HG03457 (cell line): Measurements from ENCODE around the gene ALDH7A1.

ENCODE experiments used
- ATAC-seq: cut with Tn5 transposase; IDR thresholded peaks from one replicate; pipeline ENCODE4 v1.9.1; 2021; ENCODE audit warnings: moderate number of reproducible peaks; ENCODE audit not compliant: unreplicated experiment

ALDH7A1 gene

GRCh38 chr5:126512451-126512850 is 82.6 kb downstream of the ALDH7A1 start:
- ATAC-seq, result no peak

DNA sequence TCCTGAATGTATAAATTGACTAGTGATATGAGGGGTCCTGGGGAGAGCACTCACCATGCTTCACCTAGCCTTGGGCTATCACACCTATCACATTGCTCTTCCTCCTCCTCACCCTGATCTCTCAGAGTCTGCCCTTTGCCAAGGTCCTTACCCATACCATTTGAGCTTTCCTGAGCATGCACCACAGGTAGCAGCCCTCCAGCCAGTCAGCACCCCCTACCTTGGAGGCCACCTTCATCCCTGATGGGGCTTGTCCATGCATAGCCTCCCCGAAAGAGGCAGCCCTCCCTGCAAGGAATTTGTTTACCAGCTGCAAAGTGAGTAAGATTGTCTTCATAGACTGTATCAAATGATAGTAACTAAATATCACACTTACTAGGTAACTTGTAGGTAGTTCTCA is 83.1 kb downstream of the ALDH7A1 start:
- no peak for ATAC-seq

DNA sequence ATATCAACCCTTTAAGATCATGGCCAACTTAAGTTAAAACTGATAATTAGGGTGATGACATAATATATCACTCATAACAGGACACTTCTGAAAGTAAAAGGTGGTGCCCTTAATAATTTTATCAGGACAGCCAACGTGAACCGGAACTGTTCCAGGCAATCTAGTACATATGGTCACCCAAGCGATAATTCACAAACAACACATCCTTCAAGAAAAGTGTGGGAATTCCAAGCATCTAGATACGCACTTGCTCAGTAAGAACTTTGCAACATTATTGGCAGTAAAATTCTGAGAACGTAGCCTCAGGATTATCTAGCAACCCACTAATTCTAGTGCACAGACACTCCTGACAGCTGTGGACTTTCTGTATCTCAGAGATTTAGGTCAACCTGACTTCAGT is 85.7 kb downstream of the ALDH7A1 start:
- ATAC-seq, result no peak

DNA sequence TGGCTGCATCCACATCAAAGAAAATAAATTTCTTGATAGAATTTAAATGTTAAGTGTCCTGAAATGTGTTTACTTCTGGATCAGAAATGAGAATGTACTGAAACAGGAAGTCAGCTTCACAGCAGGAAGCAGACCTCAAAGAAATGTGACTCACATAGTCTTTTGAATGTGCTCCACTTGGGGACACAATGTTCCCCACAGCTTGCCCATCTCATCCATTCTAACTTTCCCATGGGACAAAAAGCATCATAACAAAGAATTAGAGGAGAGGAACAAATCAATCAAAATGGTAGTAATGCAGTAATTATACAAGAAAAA is 86.1 kb downstream of the ALDH7A1 start:
- ATAC-seq, result no peak

GRCh38 chr5:126508251-126508961 is 86.6 kb downstream of the ALDH7A1 start:
- ATAC-seq, result no peak

GRCh38 chr5:126506079-126506478 is 88.9 kb downstream of the ALDH7A1 start:
- no peak for ATAC-seq

DNA sequence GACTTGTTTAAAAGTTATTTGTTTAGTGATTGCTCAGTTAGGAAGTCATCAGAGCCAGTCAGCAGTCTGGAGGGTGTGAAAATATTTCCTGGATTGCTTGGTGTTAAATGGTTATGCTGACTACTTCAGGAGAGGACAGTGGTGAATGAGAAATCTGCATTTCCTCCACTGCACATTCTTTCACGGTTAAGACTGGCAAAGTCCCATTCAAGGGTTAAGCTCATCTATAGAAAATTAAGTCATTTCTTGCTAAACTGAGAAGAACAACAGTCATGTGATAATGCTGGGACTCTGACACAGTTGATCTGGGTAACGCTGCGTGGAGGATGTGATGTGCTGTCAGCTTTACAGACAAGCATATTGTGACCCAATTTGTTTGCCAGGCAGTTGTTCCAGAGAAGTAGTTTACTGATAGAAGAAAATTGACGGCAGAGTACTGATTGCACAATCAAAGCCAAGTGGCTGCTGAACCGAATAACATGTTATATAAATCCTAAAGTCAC is 91.4 kb downstream of the ALDH7A1 start:
- ATAC-seq, result no peak

DNA sequence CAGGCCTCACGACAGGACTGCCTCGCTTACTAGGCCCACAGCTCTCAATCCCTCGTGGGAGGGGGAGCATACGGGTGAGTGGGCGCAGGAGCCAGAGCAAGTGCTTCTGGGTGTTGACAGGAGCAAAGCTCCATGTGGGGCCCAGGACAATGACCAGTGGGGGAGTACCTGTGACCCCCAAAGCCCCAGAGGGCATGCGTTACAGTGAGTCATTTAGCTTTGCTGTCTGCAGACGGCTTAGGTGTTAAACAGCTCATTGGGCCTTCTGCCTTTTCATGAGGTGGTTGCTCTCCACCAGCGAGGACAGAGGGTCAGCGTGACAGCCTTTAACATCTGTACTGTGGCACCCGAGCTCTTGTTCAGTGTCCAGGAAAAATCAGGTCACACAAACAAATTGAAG is 93.6 kb downstream of the ALDH7A1 start:
- no peak for ATAC-seq

DNA sequence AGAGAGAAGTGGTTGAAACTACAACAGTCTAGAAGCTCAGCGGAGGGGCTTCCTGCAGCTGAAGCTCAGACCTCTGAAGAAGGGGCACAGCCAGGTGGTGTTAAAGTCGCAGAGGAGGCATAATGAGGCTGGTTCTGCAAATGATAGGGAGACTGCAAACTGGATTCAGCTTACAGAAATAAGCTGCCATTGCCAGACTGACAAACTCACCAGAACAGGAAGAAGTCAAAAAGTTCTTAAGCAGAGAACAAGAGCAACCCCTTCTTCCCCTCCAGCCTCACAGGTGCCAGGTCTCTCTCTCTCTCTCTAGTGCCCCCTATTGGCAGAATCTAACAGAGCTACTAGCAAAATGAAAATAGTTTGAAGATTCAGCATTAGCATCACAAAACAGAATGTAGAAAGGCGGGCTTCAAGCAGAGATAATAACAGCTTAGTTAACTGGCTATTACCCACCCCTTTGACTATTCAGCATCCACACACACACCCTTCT is 95.1 kb downstream of the ALDH7A1 start:
- ATAC-seq, result no peak

- no peak for ATAC-seq
These were observed 95.7 kb downstream of the ALDH7A1 start for GRCh38 chr5:126499278-126499677.

DNA sequence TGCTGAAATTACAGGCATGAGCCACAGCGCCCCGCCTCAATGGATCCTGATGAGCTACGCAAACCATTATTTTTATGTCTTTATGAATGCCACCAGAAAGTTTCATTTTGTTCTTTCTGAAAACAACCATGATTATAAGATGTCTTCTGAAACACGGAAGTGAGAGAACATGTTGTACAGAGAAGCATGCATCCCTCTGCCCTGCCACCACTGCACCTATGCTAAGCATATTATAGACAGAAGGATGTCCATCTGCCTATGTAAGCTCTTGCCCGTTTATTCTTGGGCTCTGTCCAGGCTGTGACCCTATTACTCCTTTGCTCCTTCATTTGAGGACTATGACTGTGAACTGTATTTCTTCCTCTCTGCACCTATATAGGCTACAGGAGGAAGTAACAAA is 97.5 kb downstream of the ALDH7A1 start:
- no peak for ATAC-seq

- ATAC-seq, result no peak
These were observed 100.6 kb downstream of the ALDH7A1 start for GRCh38 chr5:126494393-126494792.

- ATAC-seq, result no peak
These were observed 102.1 kb downstream of the ALDH7A1 start for GRCh38 chr5:126492939-126493338.

GRCh38 chr5:126490167-126490940 is 104.7 kb downstream of the ALDH7A1 start:
- ATAC-seq, result no peak

DNA sequence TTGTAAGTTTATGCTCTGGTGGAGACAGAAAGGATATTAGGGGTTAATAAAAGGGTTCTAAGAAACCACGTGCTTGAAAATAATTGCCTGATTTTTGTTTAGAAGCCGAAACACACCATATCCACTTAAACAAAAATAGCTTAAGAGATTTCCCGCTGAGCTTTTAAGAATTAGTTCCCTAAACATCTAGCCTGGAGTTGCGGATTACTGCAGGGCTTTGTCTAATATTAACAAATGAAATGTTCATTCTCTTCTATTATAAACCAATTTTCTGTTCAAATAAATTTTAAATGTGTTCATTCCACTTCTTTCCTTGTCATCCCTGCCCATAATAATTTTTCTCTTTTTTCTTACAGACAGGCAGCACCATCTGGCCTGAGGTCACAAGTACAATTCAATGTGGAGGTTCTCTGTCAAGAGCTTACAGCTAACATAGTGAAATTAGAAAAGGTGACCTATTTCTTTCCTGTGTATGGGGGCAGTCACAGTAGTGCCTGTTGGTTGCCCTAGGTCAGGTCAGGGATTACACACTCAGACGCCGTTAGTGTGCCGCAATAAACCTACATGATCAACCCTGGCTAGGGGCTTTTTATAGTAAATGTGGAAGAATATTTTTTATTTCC is 106.5 kb downstream of the ALDH7A1 start:
- ATAC-seq, result no peak

GRCh38 chr5:126487596-126487995 is 107.4 kb downstream of the ALDH7A1 start:
- ATAC-seq, result no peak

DNA sequence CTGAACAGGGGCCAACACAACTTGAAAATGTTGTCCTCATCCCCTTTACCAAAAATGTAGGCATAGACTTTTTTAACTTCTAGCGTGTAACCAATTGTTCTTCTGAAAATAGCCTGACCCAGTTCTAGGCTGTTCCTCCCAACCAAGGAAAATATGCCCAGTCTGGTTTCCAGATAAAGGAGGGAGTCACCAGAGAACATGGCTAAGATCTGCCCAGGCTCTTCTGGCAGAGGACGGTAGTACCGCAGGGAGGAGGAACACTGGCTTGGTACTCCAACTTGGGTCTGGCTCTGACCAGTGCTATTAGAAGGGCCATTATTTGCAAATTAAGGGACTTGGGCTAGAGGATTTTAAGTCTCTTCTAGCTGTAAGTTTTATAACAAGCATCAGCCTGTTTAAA is 108.7 kb downstream of the ALDH7A1 start:
- ATAC-seq, result no peak

DNA sequence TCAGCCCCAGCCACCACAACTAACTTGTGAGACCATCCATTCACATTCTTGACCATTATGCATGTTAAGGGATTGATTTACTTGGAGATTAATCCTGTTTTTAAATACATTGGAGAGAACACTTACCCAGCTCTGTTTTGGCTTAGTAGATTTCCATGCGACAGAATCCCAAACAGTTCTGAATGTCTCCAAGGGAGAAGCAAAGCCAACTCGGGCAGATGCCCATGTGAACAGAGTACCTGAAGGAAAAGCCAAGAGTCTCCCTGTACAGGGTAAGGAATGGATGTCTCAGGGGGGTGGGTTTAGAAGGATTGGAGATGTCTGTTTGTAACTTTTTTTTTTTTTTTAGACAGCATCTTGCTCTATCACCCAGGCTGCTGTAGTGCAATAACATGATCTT is 110.8 kb downstream of the ALDH7A1 start:
- ATAC-seq, result no peak

DNA sequence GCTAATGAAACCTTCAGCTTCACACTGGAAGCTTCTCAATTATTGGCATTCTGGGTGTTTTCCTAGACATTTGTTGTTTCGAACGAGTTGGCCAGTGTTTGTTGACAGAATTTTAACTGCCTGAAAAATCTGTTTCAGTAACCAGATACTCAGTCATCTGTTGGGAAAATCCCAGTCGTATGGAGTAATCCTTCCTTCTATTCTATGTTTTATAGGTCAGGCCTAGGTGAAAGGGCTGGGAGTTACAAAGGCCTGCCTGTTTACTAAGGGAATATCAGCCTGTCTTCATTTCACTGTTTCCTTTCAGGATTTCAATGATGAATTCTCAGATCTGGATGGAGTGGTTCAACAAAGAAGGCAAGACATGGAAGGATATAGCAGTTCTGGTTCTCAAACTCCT is 111.9 kb downstream of the ALDH7A1 start:
- ATAC-seq, result no peak

DNA sequence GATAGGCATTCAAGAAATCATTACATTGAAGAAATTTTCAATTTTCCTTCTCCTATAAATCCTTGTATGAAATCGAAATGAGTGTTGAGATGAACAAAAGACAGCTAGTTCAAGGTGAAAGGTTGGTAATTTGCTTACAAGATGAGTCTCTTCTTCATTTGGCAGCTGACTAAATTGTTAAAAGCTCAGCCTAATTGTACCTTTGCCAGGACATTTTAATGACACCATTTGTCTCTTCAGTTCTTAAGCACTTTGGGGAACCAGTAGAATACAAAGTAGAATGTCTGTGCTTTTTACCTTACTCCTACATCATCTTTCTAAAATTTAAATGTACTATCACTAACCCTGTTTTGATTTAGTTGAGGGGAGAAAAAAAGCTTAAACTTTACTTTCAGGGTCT is 112.4 kb downstream of the ALDH7A1 start:
- ATAC-seq, result no peak

DNA sequence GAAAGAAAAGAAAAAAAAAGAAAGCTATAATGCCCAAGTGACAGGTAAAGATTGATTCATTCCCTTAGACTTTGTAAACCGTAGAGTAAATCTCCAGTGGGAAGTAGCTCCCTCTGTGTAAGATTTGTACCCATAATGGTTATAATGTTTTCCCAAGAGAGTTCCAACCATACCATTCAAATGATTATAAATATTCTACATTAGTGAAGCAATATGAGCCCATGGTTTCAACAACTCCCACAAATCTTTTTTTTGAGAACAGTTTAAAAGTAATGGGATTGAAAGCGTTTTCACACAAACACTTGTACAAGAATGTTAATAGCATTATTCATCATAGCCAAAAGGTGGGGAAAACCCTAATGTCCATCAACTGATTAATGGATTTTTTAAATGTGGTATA is 113.8 kb downstream of the ALDH7A1 start:
- ATAC-seq, result no peak
